Occipital lobe (tissue), 2 donors: ENCODE measurements around the gene ENTPD7. TPM values are rescaled to one million over a fixed set of nuclear protein-coding genes. Genes with fewer than 3 reads are reported as not detected.
"Not testable (repeated sequence)": the region's sequence is repeated elsewhere in the genome, so short reads cannot be mapped to it uniquely, and the experiment has no call there.

Source experiments
- DNase-seq: peaks from one replicate; lab custom pipeline; 2025; lab: John Stamatoyannopoulos, UW
- total RNA-seq: library from RNA; depleted of rRNA; stranded (reverse); fragments of >200 nt; gene quantifications from one replicate; pipeline ENCODE4 v1.2.3, GENCODE V29; 2014

ENTPD7 gene
- total RNA-seq, 1 donor from 2014 or later, result 8.7 TPM

GRCh38 chr10:99685597-99685967 lies 26.3 kb downstream of the ENTPD7 start:
- DNase-seq, result no peak

GRCh38 chr10:99689461-99689860 lies 30.2 kb downstream of the ENTPD7 start:
- DNase-seq, result no peak

GRCh38 chr10:99693933-99694583 lies 34.7 kb downstream of the ENTPD7 start:
- no peak for DNase-seq

- DNase-seq, result no peak
These were observed 36.5 kb downstream of the ENTPD7 start for GRCh38 chr10:99695761-99696160.

- no peak for DNase-seq
These were observed 39.3 kb downstream of the ENTPD7 start for GRCh38 chr10:99698504-99699080.

- no peak for DNase-seq
These were observed 41.3 kb downstream of the ENTPD7 start for GRCh38 chr10:99700649-99701048.

- no peak for DNase-seq
These were observed 49.2 kb downstream of the ENTPD7 start for GRCh38 chr10:99708428-99709012.

GRCh38 chr10:99709480-99710229 lies 50.3 kb downstream of the ENTPD7 start:
- no peak for DNase-seq

- DNase-seq, result no peak
These were observed 51.9 kb downstream of the ENTPD7 start for GRCh38 chr10:99711129-99711719.

- no peak for DNase-seq
These were observed 55.1 kb downstream of the ENTPD7 start for GRCh38 chr10:99714446-99714845.

GRCh38 chr10:99720387-99720786 lies 61.1 kb downstream of the ENTPD7 start:
- DNase-seq, result no peak

GRCh38 chr10:99730026-99730425 lies 70.7 kb downstream of the ENTPD7 start:
- no peak for DNase-seq

- DNase-seq, result no peak
These were observed 72.2 kb downstream of the ENTPD7 start for GRCh38 chr10:99731306-99732032.

- DNase-seq, result peak; percentile 94
These were observed 72.9 kb downstream of the ENTPD7 start, which contains the start of the genes COX15 and CUTC for GRCh38 chr10:99732033-99732842. Gene COX15 (minus strand): TSS chr10:99732127. CDS start chr10:99732049, 78 bp downstream. Gene CUTC (plus strand): TSS chr10:99732234. CDS start chr10:99732349, 115 bp downstream.

GRCh38 chr10:99733366-99733765 lies 74.1 kb downstream of the ENTPD7 start:
- DNase-seq, result no peak

- not testable (repeated sequence) for DNase-seq
These were observed 74.8 kb downstream of the ENTPD7 start for GRCh38 chr10:99734111-99734510.

GRCh38 chr10:99740260-99740659 lies 81.0 kb downstream of the ENTPD7 start:
- DNase-seq, result no peak

GRCh38 chr10:99740933-99741559 lies 81.7 kb downstream of the ENTPD7 start:
- no peak for DNase-seq

- DNase-seq, result no peak
These were observed 82.9 kb downstream of the ENTPD7 start for GRCh38 chr10:99742254-99742653.

GRCh38 chr10:99742701-99743100 lies 83.4 kb downstream of the ENTPD7 start:
- DNase-seq, result no peak
